A673 (cell line): Measurements from ENCODE around the gene ADCY10. TPM values are rescaled to one million over a fixed set of nuclear protein-coding genes. Genes with fewer than 3 reads are reported as not detected.

Source experiments
- BruUV-seq: library from RNA; stranded (reverse); fragments of 400-500 nt; replicated peaks from 2 replicates; lab custom pipeline; 2021; lab: Mats Ljungman, UMichigan
- CTCF ChIA-PET: fragments of 300-600 bp; sonication (Branson Sonifier 250); formaldehyde crosslinking; loops from one replicate; lab custom pipeline; 2022; ENCODE audit warnings: antibody characterized with exemption; lab: Charles Lee
- POLR2A ChIA-PET: fragments of 300-600 bp; sonication (Branson Sonifier 250); formaldehyde crosslinking; loops from one replicate; lab custom pipeline; 2022; ENCODE audit warnings: antibody characterized with exemption; ENCODE audit not compliant: low non-redundant PET; lab: Charles Lee
- DNase-seq: peaks from one replicate; pipeline ENCODE4 v3.0.0-alpha.2; 2015; ENCODE audit warnings: low spot score
- H3K27ac ChIP-seq: fragments of 200-600 bp; sonication (generic); 2 replicates; pipeline ENCODE4 v1.5.1; 2016; ENCODE audit warnings: mixed run types, low read depth, mild to moderate bottlenecking, mixed read lengths, antibody characterized with exemption, low read length; ENCODE audit not compliant: poor library complexity, severe bottlenecking
- H3K27me3 ChIP-seq: fragments of 200-600 bp; sonication (generic); replicated peaks from 2 replicates; pipeline ENCODE4 v1.6.1; 2017; ENCODE audit warnings: mixed run types, low read depth, mild to moderate bottlenecking, mixed read lengths, antibody characterized with exemption, low read length; ENCODE audit not compliant: insufficient read depth, poor library complexity
- H3K36me3 ChIP-seq: fragments of 200-600 bp; sonication (generic); 2 replicates; pipeline ENCODE4 v1.6.1; 2016; ENCODE audit warnings: mixed run types, mild to moderate bottlenecking, mixed read lengths, antibody characterized with exemption, low read length; ENCODE audit not compliant: insufficient read depth, poor library complexity, severe bottlenecking
- H3K4me1 ChIP-seq: fragments of 200-600 bp; sonication (generic); 2 replicates; pipeline ENCODE4 v1.6.1; 2017; ENCODE audit warnings: mixed run types, mild to moderate bottlenecking, mixed read lengths, antibody characterized with exemption, low read length; ENCODE audit not compliant: insufficient read depth, poor library complexity, severe bottlenecking
- H3K4me3 ChIP-seq: fragments of 200-600 bp; sonication (generic); 2 replicates; pipeline ENCODE4 v1.5.1; 2016; ENCODE audit warnings: low read depth, mixed run types, mild to moderate bottlenecking, mixed read lengths, low read length; ENCODE audit not compliant: poor library complexity, severe bottlenecking
- H3K9me3 ChIP-seq: fragments of 200-600 bp; sonication (generic); 2 replicates; pipeline ENCODE4 v1.6.1; 2016; ENCODE audit warnings: mixed run types, low read depth, mild to moderate bottlenecking, mixed read lengths, antibody characterized with exemption, low read length; ENCODE audit not compliant: poor library complexity, severe bottlenecking
- EZH2 ChIP-seq: fragments of 200-600 bp; sonication (generic); IDR thresholded peaks from 2 replicates; pipeline ENCODE4 v1.6.1; 2017; ENCODE audit warnings: borderline replicate concordance, low read depth, mild to moderate bottlenecking, mixed read lengths, antibody characterized with exemption, low read length; ENCODE audit not compliant: poor library complexity, severe bottlenecking
- intact Hi-C: fragments of 100-400 bp; cut with micrococcal nuclease; formaldehyde crosslinking; loops from one replicate; pipeline ENCODE4 v1.10.0; 2022; ENCODE audit not compliant: unreplicated experiment
- total RNA-seq: library from RNA; stranded (reverse); gene quantifications from 2 replicates; pipeline ENCODE4 v1.2.3, GENCODE V29; 2021
- TF ChIP-seq, protein P1 (sequence below): fragments of 300-800, 200-600 bp; sonication (generic); conservative IDR thresholded peaks from 2 replicates; pipeline ENCODE4 v1.5.1; 2017; ENCODE audit warnings: low read depth, mild to moderate bottlenecking, antibody characterized with exemption, low read length, moderate library complexity, mixed read lengths

ADCY10 gene
- total RNA-seq, 1 experiment from 2014 or later: 0.19 TPM

- intact Hi-C loops: no loop called here
- Histone ChIP-seq H3K27me3 (no peaks in the 10 kb centered on the region), H3K36me3 (no peaks in the 10 kb centered on the region), H3K27ac (no peak overlapping the region), H3K4me3 (no peak overlapping the region), H3K4me1 (no peaks in the 10 kb centered on the region), H3K9me3 (peaks cover 8% of the 10 kb centered on the region)
- no TSS peak for BruUV-seq
- POLR2A ChIA-PET: no interaction called here
- CTCF ChIA-PET: no interaction called here
- DNase-seq: no peak
- TF ChIP-seq, protein P1, sequence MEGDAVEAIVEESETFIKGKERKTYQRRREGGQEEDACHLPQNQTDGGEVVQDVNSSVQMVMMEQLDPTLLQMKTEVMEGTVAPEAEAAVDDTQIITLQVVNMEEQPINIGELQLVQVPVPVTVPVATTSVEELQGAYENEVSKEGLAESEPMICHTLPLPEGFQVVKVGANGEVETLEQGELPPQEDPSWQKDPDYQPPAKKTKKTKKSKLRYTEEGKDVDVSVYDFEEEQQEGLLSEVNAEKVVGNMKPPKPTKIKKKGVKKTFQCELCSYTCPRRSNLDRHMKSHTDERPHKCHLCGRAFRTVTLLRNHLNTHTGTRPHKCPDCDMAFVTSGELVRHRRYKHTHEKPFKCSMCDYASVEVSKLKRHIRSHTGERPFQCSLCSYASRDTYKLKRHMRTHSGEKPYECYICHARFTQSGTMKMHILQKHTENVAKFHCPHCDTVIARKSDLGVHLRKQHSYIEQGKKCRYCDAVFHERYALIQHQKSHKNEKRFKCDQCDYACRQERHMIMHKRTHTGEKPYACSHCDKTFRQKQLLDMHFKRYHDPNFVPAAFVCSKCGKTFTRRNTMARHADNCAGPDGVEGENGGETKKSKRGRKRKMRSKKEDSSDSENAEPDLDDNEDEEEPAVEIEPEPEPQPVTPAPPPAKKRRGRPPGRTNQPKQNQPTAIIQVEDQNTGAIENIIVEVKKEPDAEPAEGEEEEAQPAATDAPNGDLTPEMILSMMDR: no peak
- TF ChIP-seq EZH2: no peak
Measured at GRCh38 chr1:167912294-167912693, 1.6 kb downstream of the ADCY10 start.

GRCh38 chr1:167911413-167911812 lies 2.5 kb downstream of the ADCY10 start:
- intact Hi-C loops: no loop called here
- no peaks in the 10 kb centered on the region for H3K4me1 ChIP-seq
- H3K27me3 ChIP-seq: no peaks in the 10 kb centered on the region
- ChIA-PET CTCF (no interaction called here), POLR2A (no interaction called here)
- no peak overlapping the region for H3K4me3 ChIP-seq
- DNase-seq: no peak
- no TSS peak for BruUV-seq
- no peak overlapping the region for H3K27ac ChIP-seq
- peaks cover 8% of the 10 kb centered on the region for H3K9me3 ChIP-seq
- H3K36me3 ChIP-seq: no peaks in the 10 kb centered on the region
- TF ChIP-seq EZH2: no peak
- TF ChIP-seq, protein P1: no peak

DNA sequence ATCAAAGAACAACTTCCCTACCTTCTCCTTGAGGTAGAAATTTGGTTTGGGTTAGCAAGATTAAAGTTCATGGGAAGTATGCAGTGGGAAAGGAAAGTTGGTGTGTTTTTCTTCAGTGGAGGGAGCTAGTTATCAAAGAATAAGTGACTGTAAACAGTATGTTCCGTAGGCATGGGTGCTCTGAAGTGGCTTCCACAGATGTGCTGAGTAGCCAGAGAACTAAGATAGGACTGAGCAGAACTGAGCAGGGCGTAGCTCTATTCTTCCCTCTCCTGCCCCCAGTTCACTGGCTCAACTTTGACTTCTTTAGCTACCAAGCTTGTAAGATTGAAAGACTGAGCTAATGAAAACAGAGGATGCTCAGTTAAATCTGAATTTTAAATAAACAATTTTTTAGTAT lies 3.4 kb downstream of the ADCY10 start:
- Histone ChIP-seq H3K4me1 (no peaks in the 10 kb centered on the region), H3K4me3 (no peak overlapping the region), H3K36me3 (no peaks in the 10 kb centered on the region), H3K27me3 (no peaks in the 10 kb centered on the region), H3K9me3 (peaks cover 8% of the 10 kb centered on the region), H3K27ac (no peak overlapping the region)
- intact Hi-C loops: no loop called here
- CTCF ChIA-PET: no interaction called here
- no TSS peak for BruUV-seq
- no peak for TF ChIP-seq EZH2
- TF ChIP-seq, protein P1: no peak
- POLR2A ChIA-PET: no interaction called here
- DNase-seq: no peak
